ELF-1 (cell line): ENCODE results near the gene LRP10.

Source experiments
- DNase-seq: peaks from one replicate; pipeline ENCODE4 v3.0.0-alpha.2; 2016; ENCODE audit warnings: low read depth, low spot score

LRP10 gene

GRCh38 chr14:22915886-22916521 is 44.5 kb downstream of the LRP10 start:
- no peak for DNase-seq

- peak; percentile 100 for DNase-seq
Measured at GRCh38 chr14:22918804-22919600, 47.5 kb downstream of the LRP10 start, which contains the start of gene RBM23. RBM23 (minus strand) TSS chr14:22919149.

- no peak for DNase-seq
Measured at GRCh38 chr14:22919601-22919921, 48.0 kb downstream of the LRP10 start.

GRCh38 chr14:22920697-22921096 is 49.2 kb downstream of the LRP10 start:
- DNase-seq: no peak

- DNase-seq: no peak
Measured at GRCh38 chr14:22922294-22922693, 50.8 kb downstream of the LRP10 start.

GRCh38 chr14:22923746-22924145 is 52.2 kb downstream of the LRP10 start:
- no peak for DNase-seq

- DNase-seq: no peak
Measured at GRCh38 chr14:22925513-22925912, 54.0 kb downstream of the LRP10 start.

GRCh38 chr14:22926316-22926715 is 54.8 kb downstream of the LRP10 start:
- no peak for DNase-seq

GRCh38 chr14:22928237-22929103 is 56.9 kb downstream of the LRP10 start:
- DNase-seq: no peak

GRCh38 chr14:22929104-22929960 is 57.8 kb downstream of the LRP10 start, which contains the start of gene PRMT5:
PRMT5 (minus strand) TSS chr14:22929376; CDS start chr14:22929361, 15 bp downstream.
- peak; percentile 100 for DNase-seq

GRCh38 chr14:22929961-22930364 is 58.4 kb downstream of the LRP10 start:
- no peak for DNase-seq
